BLaER1 (cell line): ENCODE data around the gene SH3BGRL2.
"Not testable (repeated sequence)": the region's sequence is repeated elsewhere in the genome, so short reads cannot be mapped to it uniquely, and the experiment has no call there.

Experiments used
- H3K27ac ChIP-seq: shearing (Covaris generic); formaldehyde crosslinking; 2 replicates; pipeline ENCODE4 v1.8.1; 2022
- H3K27me3 ChIP-seq: shearing (Covaris generic); formaldehyde crosslinking; 2 replicates; pipeline ENCODE4 v1.8.1; 2022
- H3K36me3 ChIP-seq: shearing (Covaris generic); formaldehyde crosslinking; 2 replicates; pipeline ENCODE4 v1.8.1; 2022
- H3K4me1 ChIP-seq: shearing (Covaris generic); formaldehyde crosslinking; 2 replicates; pipeline ENCODE4 v1.8.1; 2022
- H3K4me2 ChIP-seq: shearing (Covaris generic); formaldehyde crosslinking; 2 replicates; pipeline ENCODE4 v1.8.1; 2022
- H3K4me3 ChIP-seq: shearing (Covaris generic); formaldehyde crosslinking; 2 replicates; pipeline ENCODE4 v1.8.1; 2022
- H3K9ac ChIP-seq: shearing (Covaris generic); formaldehyde crosslinking; 2 replicates; pipeline ENCODE4 v1.8.1; 2022
- H3K9me3 ChIP-seq: shearing (Covaris generic); formaldehyde crosslinking; 2 replicates; pipeline ENCODE4 v1.8.1; 2022
- H4K20me1 ChIP-seq: shearing (Covaris generic); formaldehyde crosslinking; 2 replicates; pipeline ENCODE4 v1.8.1; 2022
- Cebpa-rat ChIP-seq: shearing (Covaris generic); IDR thresholded peaks from 2 replicates; pipeline ENCODE4 v1.8.1; 2022

Gene SH3BGRL2

DNA sequence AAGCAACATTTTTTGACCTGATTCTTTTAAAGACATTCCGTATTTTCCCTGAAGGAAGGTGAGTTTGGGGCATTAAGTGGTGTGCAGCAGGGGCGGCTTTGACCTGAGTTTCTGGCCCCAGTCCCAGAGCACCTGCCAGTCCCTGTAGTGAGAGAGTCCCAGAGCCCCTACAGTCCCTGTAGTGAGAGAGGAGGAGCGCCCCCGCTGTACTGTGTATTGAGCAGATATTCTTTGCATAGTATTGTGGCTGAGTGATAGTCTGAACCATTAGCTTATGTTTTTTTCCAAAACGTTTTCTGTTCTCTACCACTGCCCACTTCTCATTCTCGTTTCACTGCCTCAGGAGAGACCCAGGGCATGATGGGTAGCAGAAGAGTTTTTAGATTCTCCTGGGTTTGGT, 17.2 kb upstream of the SH3BGRL2 start:
- no peaks in the 10 kb centered on the region for H3K9me3 ChIP-seq
- no peak overlapping the region for H3K9ac ChIP-seq
- H3K27ac ChIP-seq, result no peak overlapping the region
- H3K27me3 ChIP-seq, result no peaks in the 10 kb centered on the region
- H3K4me2 ChIP-seq, result no peak overlapping the region
- no peak for TF ChIP-seq Cebpa-rat
- no peaks in the 10 kb centered on the region for H4K20me1 ChIP-seq
- H3K4me1 ChIP-seq, result no peaks in the 10 kb centered on the region
- H3K4me3 ChIP-seq, result no peak overlapping the region
- no peaks in the 10 kb centered on the region for H3K36me3 ChIP-seq

DNA sequence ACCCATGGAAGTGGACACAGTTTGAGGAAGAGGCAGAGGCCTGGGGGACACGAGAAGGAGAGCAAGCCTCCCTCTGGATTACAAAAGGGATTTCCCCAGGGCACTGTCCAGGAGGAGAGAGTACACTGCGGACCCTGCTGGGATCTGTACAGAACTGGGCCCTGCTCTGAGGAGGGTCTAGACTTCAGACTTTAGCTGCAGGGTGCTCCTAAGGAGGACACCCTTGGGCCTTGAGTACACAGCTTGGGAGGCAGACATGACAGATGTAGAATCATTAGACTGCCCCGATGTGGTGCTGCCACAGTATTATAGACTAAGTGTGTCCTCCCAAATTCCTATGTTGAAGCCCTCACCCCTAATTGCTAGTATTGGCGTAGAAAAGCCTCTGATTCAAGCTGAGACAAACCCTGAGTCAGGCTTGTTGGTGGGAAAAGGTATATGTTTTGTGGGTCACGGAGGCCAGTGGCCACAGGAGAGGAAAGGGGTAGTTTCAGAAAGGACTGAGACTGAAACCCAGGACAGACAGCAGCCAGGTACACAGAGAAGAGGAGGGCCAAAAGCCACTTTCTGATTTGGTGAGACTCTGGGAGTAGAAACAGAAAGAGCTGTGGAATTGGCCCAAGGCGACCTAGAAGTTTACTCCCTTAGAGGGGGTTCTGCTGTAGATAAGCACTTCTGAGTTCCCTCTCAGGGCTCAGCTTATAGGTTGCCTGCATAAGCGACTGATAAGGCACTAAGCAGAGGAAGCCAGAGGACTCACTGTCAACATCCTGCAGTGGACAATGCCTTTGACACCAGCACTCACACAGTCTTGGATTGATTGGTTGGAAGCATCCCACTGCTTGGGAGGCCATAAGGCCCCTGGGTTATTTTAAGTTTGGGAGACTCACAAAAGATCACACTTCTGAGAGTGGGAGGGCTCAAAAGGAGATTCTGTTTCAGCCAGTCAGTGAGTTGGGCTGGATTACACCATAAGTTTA, 16.5 kb upstream of the SH3BGRL2 start:
- Histone ChIP-seq H4K20me1 (no peaks in the 10 kb centered on the region), H3K4me2 (no peak overlapping the region), H3K27me3 (no peaks in the 10 kb centered on the region), H3K4me3 (no peak overlapping the region), H3K27ac (no peak overlapping the region), H3K9me3 (no peaks in the 10 kb centered on the region), H3K36me3 (no peaks in the 10 kb centered on the region), H3K9ac (no peak overlapping the region), H3K4me1 (no peaks in the 10 kb centered on the region)
- no peak for TF ChIP-seq Cebpa-rat

DNA sequence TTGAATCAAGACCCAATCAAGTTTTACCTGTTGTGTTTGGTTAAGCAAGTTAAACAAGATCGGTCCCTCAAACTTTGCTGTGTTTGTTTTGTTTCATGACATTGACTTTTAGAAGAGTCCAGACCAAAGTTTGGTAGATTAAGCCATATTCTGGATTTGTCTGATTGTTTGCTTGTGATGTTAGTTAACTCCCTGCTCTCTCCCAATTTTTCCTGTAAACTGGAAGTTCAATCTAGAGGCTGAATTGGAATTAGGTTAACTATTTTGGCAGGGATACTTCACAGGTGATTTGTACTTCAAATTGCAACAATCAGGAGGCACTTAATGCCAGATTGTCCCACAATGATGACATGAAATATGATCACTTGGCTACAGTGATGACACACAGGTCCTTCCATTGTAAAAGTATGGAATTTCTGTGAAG, 13.6 kb upstream of the SH3BGRL2 start:
- Histone ChIP-seq H3K9ac (no peak overlapping the region), H3K4me2 (no peak overlapping the region), H3K9me3 (no peaks in the 10 kb centered on the region), H3K27me3 (no peaks in the 10 kb centered on the region), H4K20me1 (no peaks in the 10 kb centered on the region), H3K36me3 (no peaks in the 10 kb centered on the region), H3K4me1 (no peaks in the 10 kb centered on the region), H3K27ac (no peak overlapping the region), H3K4me3 (no peak overlapping the region)
- no peak for TF ChIP-seq Cebpa-rat

DNA sequence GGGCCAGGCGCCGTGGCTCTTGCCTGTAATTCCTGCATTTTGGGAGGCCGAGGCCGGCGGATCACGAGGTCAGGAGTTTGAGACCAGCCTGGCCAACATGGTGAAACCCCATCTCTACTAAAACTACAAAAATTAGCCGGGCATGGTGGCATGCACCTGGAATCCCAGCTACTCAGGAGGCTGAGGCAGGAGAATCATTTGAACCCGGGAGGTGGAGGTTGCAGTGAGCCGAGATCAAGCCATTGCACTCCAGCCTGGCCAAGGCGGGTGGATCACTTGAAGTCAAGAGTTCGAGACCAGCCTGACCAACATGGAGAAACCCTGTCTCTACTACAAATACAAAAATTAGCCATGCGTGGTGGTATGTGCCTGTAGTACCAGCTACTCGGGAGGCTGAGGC, 12.7 kb upstream of the SH3BGRL2 start:
- H3K27ac ChIP-seq, H3K4me2 ChIP-seq, H3K27me3 ChIP-seq, H3K9ac ChIP-seq, H4K20me1 ChIP-seq, H3K4me1 ChIP-seq, H3K36me3 ChIP-seq, H3K9me3 ChIP-seq, H3K4me3 ChIP-seq: not testable (repeated sequence)

DNA sequence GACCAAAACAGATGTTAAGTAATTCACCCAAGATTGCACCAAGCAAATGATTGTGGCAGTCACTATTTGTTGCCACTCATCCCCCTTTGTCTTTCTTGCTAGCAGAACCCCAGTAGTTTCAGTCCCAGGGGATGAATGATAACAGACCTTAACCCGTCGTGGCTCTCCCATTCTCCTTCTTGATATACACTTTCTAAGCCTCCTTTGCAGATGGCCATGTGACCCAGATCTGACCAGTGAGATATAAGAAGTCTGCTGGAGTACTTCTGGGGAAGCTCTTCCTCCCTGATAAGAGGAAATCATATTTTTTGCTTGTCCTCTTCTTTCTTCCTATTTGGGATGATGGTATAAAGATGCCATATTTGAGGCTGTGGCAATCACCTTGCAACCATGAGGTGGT, 9.6 kb upstream of the SH3BGRL2 start:
- Histone ChIP-seq H3K4me1 (no peaks in the 10 kb centered on the region), H4K20me1 (no peaks in the 10 kb centered on the region), H3K4me3 (no peak overlapping the region), H3K9ac (no peak overlapping the region), H3K4me2 (no peak overlapping the region), H3K9me3 (no peaks in the 10 kb centered on the region), H3K36me3 (no peaks in the 10 kb centered on the region), H3K27me3 (no peaks in the 10 kb centered on the region), H3K27ac (no peak overlapping the region)
- TF ChIP-seq Cebpa-rat, result no peak

DNA sequence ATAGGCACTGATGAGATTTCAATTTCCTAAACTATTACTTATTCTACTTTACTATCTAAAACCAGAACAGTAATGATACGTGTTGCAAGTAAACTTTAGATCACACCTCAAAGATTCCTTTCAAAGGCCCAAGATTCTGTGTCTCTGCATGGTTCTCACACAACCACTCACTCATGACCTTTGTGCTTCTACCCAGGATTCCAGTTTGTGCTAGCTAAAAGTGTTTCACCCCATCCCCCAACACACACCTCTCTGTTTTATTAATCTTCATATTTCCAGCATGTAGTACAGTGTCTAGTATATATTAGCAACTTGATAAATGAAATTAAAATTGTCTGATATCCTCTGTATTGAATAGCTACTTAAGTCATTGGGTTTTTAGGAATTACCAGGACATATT, 8.8 kb upstream of the SH3BGRL2 start:
- no peaks in the 10 kb centered on the region for H3K27me3 ChIP-seq
- H3K4me1 ChIP-seq, result no peaks in the 10 kb centered on the region
- H4K20me1 ChIP-seq, result no peaks in the 10 kb centered on the region
- no peak overlapping the region for H3K4me3 ChIP-seq
- H3K9ac ChIP-seq, result no peak overlapping the region
- no peak overlapping the region for H3K4me2 ChIP-seq
- H3K9me3 ChIP-seq, result no peaks in the 10 kb centered on the region
- no peak overlapping the region for H3K27ac ChIP-seq
- no peak for TF ChIP-seq Cebpa-rat
- no peaks in the 10 kb centered on the region for H3K36me3 ChIP-seq

DNA sequence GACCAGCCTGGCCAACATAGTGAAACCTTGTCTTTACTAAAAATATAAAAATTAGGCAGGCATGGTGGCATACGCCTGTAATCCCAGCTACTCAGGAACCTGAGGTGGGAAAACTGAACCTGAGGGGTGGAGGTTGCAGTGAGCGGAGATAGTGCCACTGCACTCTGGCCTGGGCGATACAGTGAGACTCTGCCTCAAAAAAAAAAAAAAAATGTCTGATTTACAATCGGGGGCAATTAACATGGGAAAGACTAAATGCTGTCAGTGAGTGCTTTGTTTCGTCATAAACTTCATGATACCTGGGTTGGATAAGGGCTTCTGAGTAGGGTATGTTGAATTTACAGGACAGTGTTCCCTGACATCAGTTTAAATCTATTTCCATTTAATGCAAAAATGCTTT, 8.0 kb upstream of the SH3BGRL2 start:
- H4K20me1 ChIP-seq, result no peaks in the 10 kb centered on the region
- no peaks in the 10 kb centered on the region for H3K9me3 ChIP-seq
- no peaks in the 10 kb centered on the region for H3K4me1 ChIP-seq

DNA sequence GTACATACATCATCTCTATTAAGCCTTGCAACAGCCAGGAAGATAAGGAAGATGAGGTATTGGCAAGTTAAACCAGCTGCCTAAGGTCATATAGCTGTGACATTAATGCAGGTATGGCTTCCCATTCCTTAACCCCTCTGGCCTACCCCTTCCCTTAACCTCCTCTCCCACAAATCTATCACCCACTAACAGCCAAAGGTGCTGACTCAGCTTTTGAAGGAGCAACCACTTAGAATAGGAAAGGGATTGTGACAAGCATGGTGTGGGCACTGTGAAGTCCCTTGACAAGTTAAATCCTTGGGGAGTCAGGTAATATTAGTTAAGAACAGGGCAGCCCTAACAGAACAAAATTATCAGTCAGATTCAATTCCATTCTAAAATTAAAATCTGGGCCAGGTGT, 5.4 kb upstream of the SH3BGRL2 start:
- no peaks in the 10 kb centered on the region for H4K20me1 ChIP-seq
- H3K4me3 ChIP-seq, result no peak overlapping the region
- no peak overlapping the region for H3K27ac ChIP-seq
- H3K4me2 ChIP-seq, result no peak overlapping the region
- no peak for TF ChIP-seq Cebpa-rat
- no peaks in the 10 kb centered on the region for H3K27me3 ChIP-seq
- H3K9ac ChIP-seq, result no peak overlapping the region
- H3K4me1 ChIP-seq, result no peaks in the 10 kb centered on the region
- H3K36me3 ChIP-seq, result no peaks in the 10 kb centered on the region
- H3K9me3 ChIP-seq, result no peaks in the 10 kb centered on the region

More for the DNA sequence above, 8.0 kb upstream of the SH3BGRL2 start:
- TF ChIP-seq Cebpa-rat, result no peak
- Histone ChIP-seq H3K27me3 (no peaks in the 10 kb centered on the region), H3K4me3 (no peak overlapping the region), H3K9ac (no peak overlapping the region), H3K36me3 (no peaks in the 10 kb centered on the region), H3K4me2 (no peak overlapping the region), H3K27ac (no peak overlapping the region)

DNA sequence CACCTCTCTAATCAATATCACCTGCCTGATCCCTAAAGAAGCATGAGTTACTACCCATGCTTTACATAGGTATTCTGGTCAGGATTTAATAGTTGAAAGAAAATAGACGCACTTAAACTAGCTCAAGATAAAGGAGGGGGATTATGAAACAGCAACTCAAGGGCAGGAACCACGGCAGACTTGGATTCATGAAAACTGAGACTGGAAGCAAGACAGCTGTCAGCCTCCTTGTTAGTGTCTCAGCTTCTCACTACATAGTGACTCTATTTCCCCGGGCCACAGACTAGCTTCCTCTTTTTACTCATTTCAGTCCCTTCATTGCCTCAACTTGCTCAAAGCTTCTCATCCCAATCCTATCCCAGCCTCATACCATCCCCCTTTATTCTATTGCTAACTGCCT, 4.3 kb upstream of the SH3BGRL2 start:
- no peak overlapping the region for H3K9ac ChIP-seq
- no peak overlapping the region for H3K4me2 ChIP-seq
- no peak for TF ChIP-seq Cebpa-rat
- no peaks in the 10 kb centered on the region for H3K9me3 ChIP-seq
- no peaks in the 10 kb centered on the region for H4K20me1 ChIP-seq
- no peaks in the 10 kb centered on the region for H3K27me3 ChIP-seq
- H3K4me1 ChIP-seq, result no peaks in the 10 kb centered on the region
- no peak overlapping the region for H3K4me3 ChIP-seq
- no peaks in the 10 kb centered on the region for H3K36me3 ChIP-seq
- no peak overlapping the region for H3K27ac ChIP-seq

DNA sequence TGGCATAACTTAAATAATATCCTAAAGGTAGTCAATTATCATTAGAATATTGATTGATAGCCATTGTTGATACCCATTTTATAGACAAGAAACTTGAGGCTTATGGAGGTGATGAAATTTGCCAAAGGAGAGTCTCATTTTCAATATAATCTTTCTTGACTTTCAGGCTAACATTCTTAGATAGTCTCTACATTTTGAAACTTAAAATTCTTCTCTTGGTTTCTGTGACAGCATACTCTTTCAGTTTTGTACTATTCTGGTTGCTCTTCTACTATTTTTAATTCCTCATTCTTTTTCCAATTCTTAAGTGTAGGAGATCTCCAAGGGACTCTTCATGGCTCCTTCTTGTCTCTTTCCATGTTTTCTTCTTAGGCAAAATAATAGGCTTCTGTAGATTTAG, 3.7 kb upstream of the SH3BGRL2 start:
- no peaks in the 10 kb centered on the region for H3K27me3 ChIP-seq
- no peak overlapping the region for H3K4me3 ChIP-seq
- H3K4me2 ChIP-seq, result no peak overlapping the region
- no peaks in the 10 kb centered on the region for H3K36me3 ChIP-seq
- no peaks in the 10 kb centered on the region for H4K20me1 ChIP-seq
- no peak overlapping the region for H3K9ac ChIP-seq
- H3K4me1 ChIP-seq, result no peaks in the 10 kb centered on the region
- no peak for TF ChIP-seq Cebpa-rat
- no peaks in the 10 kb centered on the region for H3K9me3 ChIP-seq
- H3K27ac ChIP-seq, result no peak overlapping the region
